Uterus (tissue), 4 donors: Measurements from ENCODE around the gene PGRMC2. TPM values are rescaled to one million over a fixed set of nuclear protein-coding genes. Genes with fewer than 3 reads are reported as not detected.

ENCODE experiments used
- DNase-seq, 2 donors: peaks; one replicate each; pipeline ENCODE4 v3.0.0-alpha.2; 2019 to 2020
- H3K27ac ChIP-seq, 2 donors: fragments of 200-600 bp; sonication (generic); 1 replicate in 1 of 2; 2 replicates in 1 of 2; pipeline ENCODE4 v1.5.1; 2016 to 2018
- H3K27me3 ChIP-seq, 2 donors: fragments of 200-600 bp; sonication (generic); one replicate each; pipeline ENCODE4 v1.5.1; 2018 to 2019; ENCODE audit warnings: control low read depth in 1 of 2
- H3K36me3 ChIP-seq, 2 donors: fragments of 200-600 bp; sonication (generic); one replicate each; pipeline ENCODE4 v1.5.1; 2019; ENCODE audit warnings: control low read depth in 1 of 2
- H3K4me1 ChIP-seq, 2 donors: fragments of 200-600 bp; sonication (generic); one replicate each; pipeline ENCODE4 v1.5.1; 2018 to 2019; ENCODE audit warnings: control low read depth in 1 of 2
- H3K4me3 ChIP-seq, 2 donors: fragments of 200-600 bp; sonication (generic); 1 replicate in 1 of 2; 2 replicates in 1 of 2; pipeline ENCODE4 v1.5.1; 2018 to 2019; ENCODE audit warnings: mild to moderate bottlenecking in 1 of 2
- H3K9me3 ChIP-seq, 2 donors: fragments of 200-600 bp; sonication (generic); one replicate each; pipeline ENCODE4 v1.5.1; 2019; ENCODE audit warnings: control low read depth in 1 of 2
- CTCF ChIP-seq, 4 experiments: fragments of 200-600 bp in 2 of 4; fragments of 450-650 bp in 2 of 4; sonication (generic) in 2 of 4; IDR thresholded peaks; one replicate each; pipeline ENCODE4 v1.5.1; 2016 to 2019; ENCODE audit warnings: antibody characterized with exemption in 4 of 4, mild to moderate bottlenecking in 2 of 4, moderate library complexity in 1 of 4
- POLR2A ChIP-seq, 2 donors: fragments of 450-650 bp; IDR thresholded peaks; one replicate each; pipeline ENCODE4 v1.6.1; 2016; ENCODE audit warnings: antibody characterized with exemption in 2 of 2, mild to moderate bottlenecking in 1 of 2, moderate library complexity in 1 of 2
- intact Hi-C: fragments of 100-400 bp; cut with DNase I; formaldehyde crosslinking; loops from one replicate; pipeline ENCODE4 v1.15.1; 2023; ENCODE audit warnings: low total_unique reads
- total RNA-seq, 4 donors: library from RNA; depleted of rRNA in 3 of 4; stranded (reverse); fragments of >200 nt in 3 of 4; gene quantifications; one replicate each; pipeline versions ENCODE4 v1.1.0 to v1.2.4, GENCODE V29; 2014 to 2023
- donor health status: DM: yes; HTN: yes; CAD: no.

Gene PGRMC2
- total RNA-seq, 4 donors from 2014 or later, result 14.9 to 66.0 (median 37.6) TPM

- no peak for DNase-seq
- TF ChIP-seq CTCF (IDR thresholded peaks at IDR 0.05) (no peak), POLR2A (IDR thresholded peaks at IDR 0.05) (no peak)
- H3K36me3 ChIP-seq, result no peaks in the 10 kb centered on the region
- no peak overlapping the region for H3K27ac ChIP-seq
- no peaks in the 10 kb centered on the region for H3K9me3 ChIP-seq
- H3K4me3 ChIP-seq, result no peak overlapping the region
- H3K4me1 ChIP-seq, result no peaks in the 10 kb centered on the region
- no peaks in the 10 kb centered on the region for H3K27me3 ChIP-seq
- intact Hi-C loops, result no loop called here
Measured at GRCh38 chr4:128307123-128307571, 19.5 kb upstream of the PGRMC2 start.

- H3K36me3 ChIP-seq, result no peaks in the 10 kb centered on the region
- no peaks in the 10 kb centered on the region for H3K9me3 ChIP-seq
- no peak overlapping the region for H3K4me3 ChIP-seq
- no peaks in the 10 kb centered on the region for H3K4me1 ChIP-seq
- no peak overlapping the region for H3K27ac ChIP-seq
- intact Hi-C loops, result no loop called here
- TF ChIP-seq CTCF (IDR thresholded peaks at IDR 0.05) (no peak), POLR2A (IDR thresholded peaks at IDR 0.05) (no peak)
- DNase-seq, result no peak
- no peaks in the 10 kb centered on the region for H3K27me3 ChIP-seq
Measured at GRCh38 chr4:128305942-128306341, 18.3 kb upstream of the PGRMC2 start.

DNA sequence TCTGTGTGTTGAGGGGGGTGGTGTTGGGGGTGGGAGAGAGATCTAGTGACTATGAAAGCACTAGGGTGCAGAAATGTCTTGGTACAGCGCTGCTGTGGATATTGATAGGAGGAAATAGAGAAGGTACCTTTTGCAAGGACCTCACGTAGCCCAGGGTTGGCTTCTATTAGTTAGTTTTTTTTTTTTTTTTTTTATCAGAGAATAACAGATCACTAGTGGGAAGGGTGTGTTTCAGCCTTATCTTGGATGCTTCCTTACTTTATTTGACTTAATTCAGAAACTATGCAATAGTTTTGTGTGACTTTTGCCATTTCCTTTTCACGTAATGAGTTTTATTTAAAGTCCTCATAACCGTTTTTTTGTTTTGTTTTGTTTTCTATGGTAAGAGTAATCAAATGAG is 16.4 kb upstream of the PGRMC2 start:
- Histone ChIP-seq H3K4me1 (no peaks in the 10 kb centered on the region), H3K4me3 (no peak overlapping the region), H3K27me3 (no peaks in the 10 kb centered on the region), H3K9me3 (no peaks in the 10 kb centered on the region), H3K27ac (no peak overlapping the region), H3K36me3 (no peaks in the 10 kb centered on the region)
- no peak for DNase-seq
- intact Hi-C loops, result no loop called here
- TF ChIP-seq POLR2A (IDR thresholded peaks at IDR 0.05), result no peak

DNA sequence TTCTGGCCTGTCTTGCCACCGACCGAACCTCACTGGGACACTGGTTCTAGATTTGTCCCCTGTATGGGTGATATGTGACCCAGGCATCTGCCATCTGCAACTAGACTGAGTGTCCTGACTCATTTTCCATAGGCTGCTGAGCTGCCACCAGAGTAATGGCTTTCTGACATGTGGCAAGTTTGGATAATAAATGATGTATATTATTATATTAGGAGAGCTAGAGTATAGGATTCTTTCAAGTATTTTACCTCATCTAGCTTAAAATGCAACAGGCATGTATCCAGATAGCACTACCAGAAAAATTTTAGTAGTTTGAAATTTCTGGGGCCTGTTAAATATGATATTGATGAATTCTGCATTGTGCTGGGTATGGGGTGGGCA is 15.8 kb upstream of the PGRMC2 start:
- no peak overlapping the region for H3K27ac ChIP-seq
- no peaks in the 10 kb centered on the region for H3K36me3 ChIP-seq
- TF ChIP-seq CTCF (IDR thresholded peaks at IDR 0.05) (no peak), POLR2A (IDR thresholded peaks at IDR 0.05) (no peak)
- no peak for DNase-seq
- intact Hi-C loops, result no loop called here
- no peaks in the 10 kb centered on the region for H3K27me3 ChIP-seq
- H3K4me3 ChIP-seq, result no peak overlapping the region
- H3K9me3 ChIP-seq, result no peaks in the 10 kb centered on the region
- H3K4me1 ChIP-seq, result no peaks in the 10 kb centered on the region

DNA sequence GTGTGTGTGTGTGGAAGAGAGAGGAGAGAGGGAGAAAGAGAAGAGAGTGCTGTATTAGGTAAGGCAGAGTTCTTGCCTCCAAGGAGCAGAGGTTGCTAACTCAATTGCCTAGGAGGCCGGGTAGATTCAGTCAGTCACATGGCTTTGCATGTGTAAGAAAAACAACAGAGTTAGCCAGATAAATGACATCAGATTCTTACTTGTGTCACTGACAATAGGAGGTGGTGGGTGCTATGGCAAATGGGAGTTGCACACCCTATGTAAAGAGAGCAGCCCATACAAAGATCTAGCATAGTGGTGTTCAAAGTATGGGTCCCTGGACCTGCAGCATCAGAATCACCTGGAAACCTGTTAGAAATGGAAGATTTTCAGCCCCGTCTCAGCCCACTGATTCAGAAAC is 14.4 kb upstream of the PGRMC2 start:
- Histone ChIP-seq H3K4me3 (no peak overlapping the region), H3K36me3 (no peaks in the 10 kb centered on the region), H3K27ac (no peak overlapping the region), H3K9me3 (no peaks in the 10 kb centered on the region), H3K4me1 (no peaks in the 10 kb centered on the region), H3K27me3 (no peaks in the 10 kb centered on the region)
- TF ChIP-seq POLR2A (IDR thresholded peaks at IDR 0.05), result no peak
- TF ChIP-seq CTCF (IDR thresholded peaks at IDR 0.05), result no peak
- intact Hi-C loops, result no loop called here
- DNase-seq, result no peak

- intact Hi-C loops, result no loop called here
- Histone ChIP-seq H3K4me3 (no peak overlapping the region), H3K36me3 (no peaks in the 10 kb centered on the region), H3K27me3 (no peaks in the 10 kb centered on the region), H3K9me3 (no peaks in the 10 kb centered on the region), H3K4me1 (no peaks in the 10 kb centered on the region), H3K27ac (no peak overlapping the region)
- TF ChIP-seq CTCF (IDR thresholded peaks at IDR 0.05) (no peak), POLR2A (IDR thresholded peaks at IDR 0.05) (no peak)
- DNase-seq, result no peak
Measured at GRCh38 chr4:128299848-128300247, 12.2 kb upstream of the PGRMC2 start.
